HG03354 (cell line): ENCODE data around the gene SNX5.
"Not testable (repeated sequence)": the region's sequence is repeated elsewhere in the genome, so short reads cannot be mapped to it uniquely, and the experiment has no call there.

Experiments used
- ATAC-seq: cut with Tn5 transposase; IDR thresholded peaks from one replicate; pipeline ENCODE4 v1.9.1; 2021; ENCODE audit warnings: mild to moderate bottlenecking; ENCODE audit not compliant: unreplicated experiment, poor library complexity, severe bottlenecking

The SNX5 gene

DNA sequence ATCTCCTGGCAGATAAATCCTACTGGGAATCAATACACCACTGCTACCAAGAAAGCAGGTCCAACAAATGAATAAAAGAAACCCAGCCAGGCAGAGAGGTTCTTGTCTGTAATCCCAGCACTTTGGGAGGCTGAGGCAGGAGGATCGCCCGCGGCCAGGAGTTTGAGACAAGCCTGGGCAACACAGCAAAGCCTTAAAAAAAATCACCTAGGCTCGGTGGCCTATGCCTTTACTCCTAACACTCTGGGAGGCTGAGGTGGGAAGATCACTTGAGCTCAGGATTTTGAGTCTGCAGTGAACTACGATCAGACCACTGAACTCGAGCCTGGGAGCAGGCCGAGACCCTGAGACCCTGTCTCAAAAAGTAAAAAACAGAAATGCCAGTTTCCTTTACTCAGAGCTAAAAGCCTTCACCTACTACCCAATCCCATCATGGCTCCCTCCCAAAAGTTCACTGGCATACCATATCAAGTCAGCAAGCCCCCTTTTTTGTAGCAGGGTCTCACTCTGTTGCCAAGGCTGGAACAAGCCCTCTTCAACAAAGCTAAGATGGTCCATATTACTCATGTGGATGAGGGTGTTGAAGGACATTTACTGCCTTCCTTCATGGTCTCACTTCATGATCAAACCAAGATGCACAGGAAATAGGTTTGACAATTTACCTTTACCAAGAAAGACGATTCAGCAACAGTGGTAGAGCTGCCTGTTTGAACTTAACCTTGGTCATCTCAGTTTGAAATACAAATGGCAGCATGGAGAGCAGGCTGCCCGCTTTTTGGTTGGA lies 5.3 kb downstream of the SNX5 start:
- no peak for ATAC-seq

DNA sequence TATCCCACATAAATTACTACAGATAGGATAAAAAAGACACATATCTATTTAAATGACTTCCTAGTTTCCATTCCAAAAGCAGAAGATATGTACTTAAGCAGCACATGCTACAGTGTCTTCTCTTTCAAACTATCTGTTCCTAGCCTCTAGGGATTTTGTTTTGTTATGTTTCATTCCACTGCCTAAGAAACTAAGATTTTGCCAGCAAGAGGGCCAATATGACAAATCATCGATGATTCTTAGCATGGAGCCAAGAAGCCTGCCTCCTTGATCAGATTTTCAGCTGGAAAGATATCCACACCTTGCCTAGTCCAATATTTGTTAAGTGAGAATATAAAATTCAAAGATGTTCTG lies 7.0 kb downstream of the SNX5 start:
- ATAC-seq: no peak

DNA sequence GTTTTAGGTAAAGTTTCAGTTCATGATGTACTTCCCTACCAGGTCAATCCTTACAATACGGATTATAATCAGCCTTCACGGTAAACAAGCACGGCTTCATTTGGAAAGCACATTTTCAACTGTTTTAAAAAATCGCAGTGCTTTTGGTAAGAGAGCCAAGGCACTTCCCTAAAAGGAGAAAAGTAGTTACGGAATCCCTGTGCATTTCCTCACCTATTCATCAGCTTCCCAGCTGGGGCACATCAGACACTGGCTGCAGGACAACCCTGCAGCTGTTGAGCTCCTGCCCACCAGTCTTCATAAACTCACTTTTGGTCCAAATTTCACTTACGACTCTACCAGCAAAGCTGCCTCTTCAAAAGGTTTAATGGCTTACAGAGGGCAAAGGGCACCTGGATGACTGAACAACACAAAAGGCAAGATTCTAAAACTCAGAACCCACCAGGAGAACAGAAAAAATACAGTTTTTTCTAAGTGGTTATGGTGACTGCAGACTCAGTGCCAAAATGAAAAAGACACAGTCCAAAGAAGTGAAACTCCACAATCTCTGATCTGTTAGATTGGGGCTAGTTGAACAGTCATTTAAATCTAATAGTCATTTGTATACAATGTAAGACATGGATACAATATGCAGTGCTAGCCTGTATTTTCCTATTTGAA lies 7.5 kb downstream of the SNX5 start:
- no peak for ATAC-seq

DNA sequence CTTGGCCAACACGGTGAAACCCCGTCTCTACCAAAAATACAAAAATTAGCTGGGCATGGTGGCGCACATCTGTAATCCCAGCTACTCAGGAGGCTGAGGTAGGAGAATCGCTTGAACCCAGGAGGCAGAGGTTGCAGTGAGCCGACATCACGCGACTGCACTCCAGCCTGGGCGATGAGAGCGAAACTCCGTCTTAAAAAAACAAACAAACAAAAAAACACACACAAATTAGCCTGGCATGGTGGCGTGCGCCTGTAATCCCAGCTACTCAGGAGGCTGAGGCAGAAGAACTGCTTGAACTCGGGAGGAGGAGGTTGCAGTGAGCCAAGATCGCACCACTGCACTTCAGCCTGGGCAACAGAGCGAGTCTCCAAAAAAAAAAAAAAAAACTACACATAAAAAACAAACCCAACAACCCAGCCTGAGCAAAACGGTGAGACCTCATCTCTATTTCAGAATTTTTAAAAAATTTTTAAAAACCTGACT lies 8.2 kb downstream of the SNX5 start:
- ATAC-seq: not testable (repeated sequence)

DNA sequence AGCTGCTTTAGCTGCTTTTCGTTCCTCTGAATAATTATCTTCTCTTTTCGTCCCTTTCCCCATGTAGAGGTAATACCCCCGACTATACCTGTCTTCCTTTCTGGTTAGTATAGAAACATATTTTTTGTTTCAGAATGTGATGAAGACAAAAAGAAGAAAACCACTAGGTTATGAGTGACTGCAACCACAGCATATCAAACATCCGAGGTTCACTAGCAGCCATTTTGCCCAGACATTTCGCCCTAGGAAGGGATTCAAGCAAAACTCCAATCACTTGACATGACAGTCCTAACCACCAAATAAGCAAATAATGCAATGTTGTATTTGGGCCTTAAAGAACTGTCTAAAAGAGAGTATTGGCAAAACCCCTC lies 9.4 kb downstream of the SNX5 start:
- no peak for ATAC-seq

DNA sequence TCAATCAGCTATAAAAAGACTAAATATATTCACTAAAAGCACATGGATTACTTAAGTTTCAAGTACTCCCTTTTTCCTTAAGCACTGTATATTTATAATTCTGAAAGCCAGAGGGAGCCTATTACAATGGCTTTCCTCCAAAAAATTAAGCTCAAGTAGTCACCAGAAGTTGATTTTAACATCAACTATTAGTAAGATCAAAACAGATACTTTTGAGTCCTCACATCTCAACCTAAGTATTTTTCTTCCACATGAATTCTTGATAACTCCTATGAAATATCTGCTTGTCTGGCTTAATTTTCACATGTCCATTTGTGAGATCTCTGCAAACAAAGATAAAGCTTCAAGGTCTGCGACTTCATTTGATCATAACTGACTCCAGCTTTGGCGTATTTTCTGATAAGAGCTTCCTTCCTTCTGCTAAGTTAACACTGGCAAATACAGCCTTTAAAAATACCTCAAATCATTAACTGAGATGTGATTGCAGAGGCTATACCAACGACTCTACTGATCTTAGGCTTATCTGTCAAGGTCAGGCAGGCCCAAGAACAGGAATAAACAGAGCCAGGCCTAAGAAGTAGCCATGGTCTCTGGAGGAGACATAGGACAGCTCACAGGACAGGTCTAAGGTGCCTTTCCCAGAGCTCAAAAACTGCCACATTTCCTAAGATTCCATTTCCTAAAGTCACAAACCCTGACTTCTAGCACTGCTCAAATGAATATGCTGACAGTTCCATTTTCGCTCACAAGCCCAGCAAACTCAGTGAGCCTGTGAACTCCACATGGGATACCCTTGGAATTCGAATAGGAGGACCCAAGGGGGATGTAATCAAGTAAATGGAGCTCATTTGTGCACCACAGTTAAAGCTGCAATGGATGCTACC lies 10.0 kb downstream of the SNX5 start:
- ATAC-seq: no peak

DNA sequence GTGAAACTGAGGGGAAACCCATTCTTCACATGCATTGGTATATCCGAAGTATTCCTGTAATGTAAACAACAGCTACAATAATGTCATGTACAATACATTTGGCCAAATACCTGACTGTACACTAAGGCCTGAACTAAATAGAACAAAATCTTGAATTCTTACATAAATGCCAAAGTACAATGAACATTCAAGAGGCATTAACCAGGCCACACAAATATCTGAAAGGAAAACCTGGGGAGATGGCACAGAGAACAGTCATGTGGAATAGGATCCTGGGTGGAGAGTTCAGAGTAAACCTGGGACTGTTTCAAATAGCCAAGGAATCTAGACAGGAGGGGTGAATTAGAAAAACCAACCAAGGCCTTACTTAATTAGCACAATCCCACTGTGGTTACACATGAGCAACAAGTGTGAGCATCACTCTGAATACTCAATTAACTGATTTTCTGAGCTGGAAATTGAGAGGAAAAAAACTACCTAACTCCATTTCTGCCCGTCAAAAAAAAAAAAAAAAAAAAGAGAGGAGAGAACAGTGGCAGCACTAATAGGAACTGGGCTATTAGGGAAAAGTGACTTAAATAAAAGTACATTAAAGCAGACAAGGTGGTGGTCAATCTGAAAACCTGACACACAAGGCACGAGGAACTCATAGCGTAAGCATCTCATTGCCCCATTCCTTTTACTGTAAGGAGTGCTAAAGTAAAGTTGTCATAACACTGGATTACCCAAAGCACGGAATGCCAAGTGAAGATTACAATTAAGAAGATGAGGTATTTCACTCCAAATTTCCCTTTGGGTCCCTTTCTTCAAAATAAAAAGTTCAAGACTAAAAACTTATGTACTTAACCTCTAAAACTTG lies 10.9 kb downstream of the SNX5 start:
- no peak for ATAC-seq

DNA sequence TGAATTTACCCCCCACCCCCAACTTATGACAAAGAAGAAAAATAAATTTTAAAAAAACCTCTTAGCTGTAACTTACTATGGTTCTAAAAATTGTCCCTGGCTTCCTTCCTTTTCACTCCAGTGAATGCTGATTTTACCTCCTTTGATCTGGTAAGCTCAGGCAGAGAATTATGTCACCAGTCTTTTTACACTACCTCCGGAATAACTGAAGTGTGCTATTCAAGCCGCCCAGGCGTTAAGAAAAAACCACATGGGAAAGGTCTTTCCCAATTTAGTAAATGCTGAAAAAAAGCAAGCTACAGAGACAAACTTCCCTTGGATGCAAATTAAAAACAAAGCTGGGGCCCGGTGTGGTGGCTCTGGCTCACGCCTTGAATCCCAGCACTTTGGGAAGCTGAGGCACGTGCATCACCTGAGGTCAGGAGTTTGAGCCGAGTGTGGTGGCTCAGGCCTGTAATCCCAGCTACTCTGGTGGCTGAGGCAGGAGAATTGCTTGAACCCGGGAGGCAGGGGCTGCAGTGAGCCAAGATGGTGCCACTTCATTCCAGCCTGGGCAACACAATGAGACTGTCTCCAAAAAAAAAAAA lies 12.4 kb downstream of the SNX5 start:
- no peak for ATAC-seq

DNA sequence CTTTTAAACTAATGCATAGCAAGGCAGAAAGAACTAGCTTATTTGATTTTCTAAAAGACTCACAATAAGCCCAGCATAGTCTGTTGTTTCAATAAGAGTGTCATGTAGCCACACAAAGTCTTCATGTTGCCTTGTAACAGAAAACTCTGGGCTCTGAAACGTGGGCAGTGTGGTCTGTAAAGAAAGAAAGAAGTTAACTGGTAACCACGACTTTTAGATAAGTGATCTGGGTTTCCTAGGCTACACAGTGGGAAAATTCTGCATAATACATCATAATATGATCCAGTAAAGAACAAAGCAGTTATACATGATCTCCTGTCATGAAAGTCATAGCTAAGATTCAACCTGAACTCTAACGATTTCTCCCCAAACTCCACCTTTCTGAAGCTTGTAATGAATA lies 13.3 kb downstream of the SNX5 start:
- no peak for ATAC-seq

DNA sequence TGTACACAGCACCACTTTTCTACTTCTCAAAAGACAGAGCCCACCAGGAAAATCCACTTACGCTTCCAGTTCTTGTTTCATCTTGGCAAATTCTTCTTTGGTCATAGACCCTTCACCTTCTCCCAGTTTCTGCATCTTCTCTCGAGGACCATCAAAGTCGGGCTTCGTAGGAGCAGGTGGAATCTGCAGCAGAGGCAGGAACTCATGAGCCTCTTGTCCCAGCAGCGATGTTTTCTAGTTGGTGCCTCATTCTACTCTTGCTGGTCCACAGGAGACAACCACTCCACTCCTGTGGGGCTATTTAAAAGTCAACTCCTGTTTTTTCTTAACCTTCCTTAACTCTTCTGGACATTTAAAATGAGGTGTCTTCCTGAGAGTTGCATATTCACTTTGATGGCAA lies 14.7 kb downstream of the SNX5 start:
- ATAC-seq: no peak

DNA sequence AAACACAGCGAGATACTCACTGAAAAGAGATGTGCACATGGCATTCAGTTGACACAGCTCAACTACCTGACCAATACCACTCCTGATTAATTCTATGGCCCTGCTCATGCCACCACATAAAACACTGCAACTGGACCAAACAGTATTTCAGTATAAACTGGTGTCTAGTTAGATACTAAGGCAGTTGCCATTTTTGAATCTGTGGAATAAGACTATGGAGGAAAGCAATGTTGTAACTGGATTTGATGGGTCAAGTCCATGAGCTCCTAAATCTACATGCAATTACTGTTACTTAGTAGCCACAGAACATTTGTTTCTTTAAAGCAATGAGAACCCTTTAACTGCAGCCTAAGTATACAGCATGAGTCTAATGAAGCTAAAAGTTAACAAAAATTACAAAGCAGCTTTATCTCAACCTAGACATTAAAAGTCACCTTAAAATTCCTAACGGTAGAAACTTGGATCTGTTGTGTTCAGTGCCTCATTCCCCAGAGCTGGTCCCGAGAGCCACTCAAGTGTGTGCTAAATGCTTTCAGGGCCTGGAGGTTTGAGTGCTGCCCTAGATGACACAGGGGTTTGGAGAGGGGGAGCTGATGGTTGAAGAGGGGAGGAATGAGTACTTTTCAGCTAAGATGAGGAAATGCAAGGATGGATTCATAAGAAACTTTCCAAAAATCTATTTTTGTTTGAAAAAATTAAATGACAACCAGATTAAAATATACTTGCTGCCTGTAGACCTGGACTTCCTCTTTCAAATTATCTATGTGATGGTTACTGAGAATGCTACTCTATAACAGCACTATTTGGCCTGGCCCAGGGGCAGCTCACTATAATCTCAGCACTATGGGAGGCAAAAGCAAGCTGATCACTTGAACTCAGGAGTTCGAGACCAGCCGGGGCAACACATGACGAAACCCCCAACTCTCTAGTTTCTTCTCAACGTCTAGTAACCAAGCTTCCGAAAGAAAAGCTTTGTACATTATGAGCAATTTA lies 15.6 kb downstream of the SNX5 start:
- ATAC-seq: no peak

DNA sequence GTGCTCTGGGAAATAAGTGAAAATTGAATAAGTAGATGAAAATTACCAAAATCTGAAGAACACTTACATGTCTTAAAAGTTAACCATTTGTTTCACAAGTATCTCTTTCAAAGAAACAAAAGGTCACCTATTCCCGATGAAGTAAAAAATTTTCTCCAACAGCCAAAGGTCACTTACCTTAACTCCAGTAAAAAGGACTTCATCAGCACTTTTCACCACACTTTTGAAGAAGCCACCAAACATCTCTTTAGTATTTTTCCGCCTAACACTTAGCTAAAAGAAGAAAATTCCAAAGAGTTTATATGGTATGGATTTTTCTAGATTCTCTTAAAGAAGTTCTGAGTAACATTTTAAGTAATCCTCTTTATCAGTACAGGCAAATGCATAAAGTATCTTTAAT lies 17.3 kb downstream of the SNX5 start:
- ATAC-seq: no peak

DNA sequence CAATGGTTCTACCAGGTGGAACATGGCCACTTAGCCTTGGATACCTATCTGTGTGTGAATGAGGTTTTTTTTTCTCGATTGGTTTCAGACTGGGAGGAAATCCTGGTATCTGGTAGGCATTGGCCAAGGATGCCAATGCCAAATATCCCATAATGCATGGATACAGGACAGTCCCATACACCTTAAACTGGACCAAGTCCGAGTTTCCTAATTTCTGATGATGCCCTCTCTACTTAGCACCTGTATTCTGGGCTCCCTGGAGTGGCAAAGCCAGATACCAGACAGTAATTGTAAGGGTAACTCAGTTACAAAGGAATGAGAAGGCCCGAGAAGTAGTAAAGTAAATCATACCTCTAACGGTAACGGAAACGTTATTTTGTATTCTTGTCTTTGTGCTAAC lies 17.9 kb downstream of the SNX5 start:
- no peak for ATAC-seq

DNA sequence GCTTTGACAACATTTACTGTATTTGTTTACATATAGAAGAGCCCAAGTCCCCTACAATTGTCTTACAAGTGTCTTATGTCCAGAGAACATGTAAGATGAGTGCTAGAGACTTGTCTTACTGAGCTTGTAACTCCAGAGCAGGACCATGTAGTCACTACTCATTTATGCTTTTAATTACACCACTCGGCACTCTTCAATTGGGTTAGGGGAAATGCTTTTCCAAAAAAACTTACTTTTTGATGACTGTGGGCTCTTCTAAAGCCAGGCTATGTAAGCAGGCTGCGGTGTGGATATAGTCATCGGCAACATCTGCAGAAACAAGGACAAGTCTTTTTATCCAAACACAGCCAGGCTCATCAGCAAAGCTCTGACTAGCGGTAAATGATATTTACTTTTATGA lies 18.7 kb downstream of the SNX5 start:
- no peak for ATAC-seq

DNA sequence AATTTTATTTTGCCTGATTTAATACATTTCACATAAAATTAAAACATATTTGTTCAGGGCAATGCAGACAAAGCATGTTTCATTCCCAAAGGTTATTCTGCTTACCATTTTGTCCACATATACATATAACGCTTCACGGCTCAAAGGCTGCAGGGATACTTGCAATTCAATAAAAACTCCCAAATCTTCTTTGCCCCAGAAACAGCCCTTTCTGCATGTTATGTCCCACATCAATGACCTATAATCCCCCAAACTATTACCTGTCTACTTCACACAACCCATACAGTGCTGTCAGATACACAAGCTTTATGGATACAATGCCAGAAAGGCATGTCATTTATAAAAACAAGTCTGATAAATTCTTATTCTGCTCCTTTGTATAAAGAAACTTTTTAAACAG lies 20.2 kb downstream of the SNX5 start:
- ATAC-seq: no peak

DNA sequence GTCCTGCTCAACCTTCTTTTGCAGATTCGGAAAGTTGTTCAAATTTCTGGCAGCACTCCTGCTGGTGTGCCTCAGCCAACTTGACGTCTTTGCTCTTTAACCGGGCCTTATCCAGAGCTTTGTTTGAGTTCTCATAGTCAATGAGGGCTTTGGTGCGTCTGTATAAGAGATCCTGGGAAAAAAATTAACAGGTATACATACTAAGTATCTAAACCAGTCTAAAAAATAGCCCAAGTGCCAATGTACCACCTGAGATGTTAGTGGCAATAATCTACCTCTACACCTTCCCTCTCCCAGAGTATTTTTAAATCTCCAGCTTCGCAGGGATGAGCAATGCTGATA lies 21.1 kb downstream of the SNX5 start:
- ATAC-seq: no peak

DNA sequence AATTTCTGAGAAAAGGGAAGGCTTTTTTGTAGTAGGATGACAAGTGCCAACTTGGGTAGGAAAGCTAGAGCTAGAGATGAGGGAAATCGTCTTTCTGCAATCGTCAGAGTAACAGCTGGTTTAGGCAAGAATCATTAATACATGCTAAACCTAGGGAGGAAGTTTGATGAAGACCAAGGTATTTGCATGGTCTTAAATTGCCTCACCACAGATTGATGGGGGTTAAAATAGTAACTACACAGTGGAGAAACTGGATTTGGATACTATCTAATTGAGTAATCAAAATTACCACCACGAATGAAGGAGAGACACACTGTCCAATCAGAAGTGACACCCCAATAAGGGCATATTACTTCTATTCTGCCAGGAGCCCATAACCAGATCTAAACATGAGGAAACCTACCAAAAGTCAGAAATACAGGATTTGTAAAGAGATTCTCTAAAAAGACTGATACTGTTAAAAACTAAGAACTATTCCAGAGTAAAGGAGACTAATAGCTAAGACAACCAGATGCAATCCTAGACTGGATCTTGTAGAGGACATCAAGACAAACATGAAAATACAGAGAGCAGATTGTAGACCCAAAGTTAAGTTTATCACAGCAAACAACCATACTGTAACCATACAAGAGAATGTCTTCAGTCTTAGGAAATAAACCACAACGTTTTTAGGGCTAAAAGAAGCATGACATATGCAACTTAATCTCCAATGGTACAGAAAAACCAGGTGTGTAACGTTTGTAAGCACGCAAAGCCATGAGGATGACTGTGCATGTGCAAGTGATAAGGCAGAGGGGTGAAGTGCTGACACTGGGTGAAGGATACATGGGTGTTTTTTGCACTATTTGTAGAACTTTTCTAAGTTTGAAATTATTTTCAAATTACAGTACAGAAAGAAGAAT lies 21.8 kb downstream of the SNX5 start:
- ATAC-seq: no peak
